Thyroid gland (tissue), 4 donors: Measurements from ENCODE around the gene PRSS23. TPM values are rescaled to one million over a fixed set of nuclear protein-coding genes. Genes with fewer than 3 reads are reported as not detected.

Experiments
- DNase-seq, 2 donors: peaks; one replicate each; pipeline ENCODE4 v3.0.0-alpha.2; 2019
- H3K27ac ChIP-seq, 3 donors: fragments of 200-600 bp; sonication (generic); 1 replicate in 2 of 3; 2 replicates in 1 of 3; pipeline ENCODE4 v1.5.1; 2016 to 2019; ENCODE audit warnings: mild to moderate bottlenecking in 1 of 3, moderate library complexity in 1 of 3
- H3K27me3 ChIP-seq: fragments of 200-600 bp; sonication (generic); one replicate; pipeline ENCODE4 v1.5.1; 2019
- H3K36me3 ChIP-seq, 2 donors: fragments of 200-600 bp; sonication (generic); one replicate each; pipeline ENCODE4 v1.5.1; 2016 to 2019
- H3K4me1 ChIP-seq, 2 donors: fragments of 200-600 bp; sonication (generic); one replicate each; pipeline ENCODE4 v1.5.1; 2017 to 2019
- H3K4me3 ChIP-seq, 3 donors: fragments of 200-600 bp; sonication (generic); replicated peaks in 1 of 3; 1 replicate in 2 of 3; 2 replicates in 1 of 3; pipeline ENCODE4 v1.5.1; 2016; ENCODE audit warnings: mild to moderate bottlenecking in 1 of 3
- H3K9me3 ChIP-seq: fragments of 200-600 bp; sonication (generic); one replicate; pipeline ENCODE4 v1.5.1; 2017
- CTCF ChIP-seq, 6 experiments: fragments of 200-600 bp in 3 of 6; fragments of 450-650 bp in 3 of 6; sonication (generic) in 3 of 6; IDR thresholded peaks; one replicate each; pipeline ENCODE4 v1.5.1; 2016 to 2019; ENCODE audit warnings: antibody characterized with exemption in 6 of 6, mild to moderate bottlenecking in 2 of 6, inconsistent platforms in 1 of 6, moderate library complexity in 1 of 6
- POLR2A ChIP-seq, 2 donors: fragments of 450-650 bp; IDR thresholded peaks; one replicate each; pipeline ENCODE4 v1.6.1; 2017; ENCODE audit warnings: antibody characterized with exemption in 2 of 2, mild to moderate bottlenecking in 2 of 2, moderate library complexity in 1 of 2
- WGBS, 2 donors: methylation state at CpG; one replicate each; pipeline ENCODE4 v1.1.5; 2017; 5-methylcytosine and 5-hydroxymethylcytosine counted together
- intact Hi-C: fragments of 100-400 bp; cut with DNase I; formaldehyde crosslinking; loops from one replicate; pipeline ENCODE4 v1.15.1; 2023
- total RNA-seq, 4 donors: library from RNA; depleted of rRNA; stranded (reverse); fragments of >200 nt; gene quantifications; one replicate each; pipeline ENCODE4 v1.2.3, GENCODE V29; 2016

PRSS23 gene
- total RNA-seq, 4 donors from 2014 or later: 26.4 to 47.8 (median 36.2) TPM

- Histone ChIP-seq H3K4me1 (peaks cover 7 to 8% of the 10 kb centered on the region in 2 donors), H3K36me3 (no peaks in the 10 kb centered on the region), H3K4me3 (no peak overlapping the region), H3K27me3 (no peaks in the 10 kb centered on the region), H3K9me3 (no peaks in the 10 kb centered on the region), H3K27ac (no peak overlapping the region)
- no peak for TF ChIP-seq POLR2A (IDR thresholded peaks at IDR 0.05)
- no peak for TF ChIP-seq CTCF (IDR thresholded peaks at IDR 0.05)
- WGBS, 2 donors: 46 to 72% methylated on average over 2 of the region's 2 CpGs
- intact Hi-C loops: no loop called here
- DNase-seq: no peak
Measured at GRCh38 chr11:86849679-86850078, 49.3 kb downstream of the PRSS23 start.

Other genes with a start within 250 kb of the PRSS23 start
- gene ME3, start 127.9 kb upstream of the PRSS23 start, total RNA-seq: 10 to 100 TPM; 29.1 to 53.5 (median 37.1) TPM
- 10 to 100 TPM; 32.9 to 70.8 (median 48.0) TPM for gene FZD4, start 154.9 kb downstream of the PRSS23 start, total RNA-seq
- 10 to 100 TPM; 17.2 to 69.6 (median 33.0) TPM for gene TMEM135, start 237.4 kb downstream of the PRSS23 start, total RNA-seq